ENCODE results near the gene OR13C5. TPM values are rescaled to one million over a fixed set of nuclear protein-coding genes. Genes with fewer than 3 reads are reported as not detected.

OR13C5 gene
- total RNA-seq, 1 experiment from 2014 or later: not detected

DNA sequence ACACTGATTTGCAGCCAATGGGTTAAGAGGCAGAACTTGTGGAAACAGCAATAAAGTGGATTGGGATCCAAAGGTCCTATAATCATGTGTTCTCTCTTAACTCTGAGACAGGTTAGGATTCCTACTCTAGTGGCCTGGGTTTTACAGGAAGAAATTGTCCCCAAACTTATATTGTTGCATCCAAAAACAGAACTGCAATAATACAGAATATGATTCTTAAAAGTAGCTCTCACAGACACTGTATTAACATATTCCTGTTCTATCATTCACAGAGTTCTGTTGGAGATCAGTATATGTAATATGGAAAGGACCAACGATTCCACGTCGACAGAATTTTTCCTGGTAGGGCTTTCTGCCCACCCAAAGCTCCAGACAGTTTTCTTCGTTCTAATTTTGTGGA is 30.3 kb downstream of the OR13C5 start, which contains the start of gene OR13C8:
OR13C8 (plus strand) TSS at position 301 of the 400 bp plus-strand sequence; CDS start at position 301, 0 bp downstream.
- no TSS peak for BruUV-seq (replicated peaks)
- Histone ChIP-seq H3K36me3 (ENCODE audit: control insufficient read depth, insufficient read depth, low read length) (no peaks in the 10 kb centered on the region), H3K9me3 (peaks cover 10% of the 10 kb centered on the region; the same call in 1 of the 2 replicates), H3K4me1 (no peaks in the 10 kb centered on the region), H3K27me3 (replicated peaks; ENCODE audit: control insufficient read depth, insufficient read depth, low read length) (no peaks in the 10 kb centered on the region), H3K4me3 (ENCODE audit: low read depth, low read length) (no peak within 1 kb of the TSS)
- ChIA-PET CTCF (no interaction called here), POLR2A (no interaction called here)
- no peak for DNase-seq
- H3K27me3 Mint-ChIP-seq (ENCODE audit: insufficient read depth, unreplicated experiment): no peaks in the 10 kb centered on the region
- intact Hi-C loops (cut with micrococcal nuclease; ENCODE audit: unreplicated experiment): no loop called here
- no peak within 1 kb of the TSS for H3K27ac Mint-ChIP-seq (ENCODE audit: unreplicated experiment)
- H3K36me3 Mint-ChIP-seq (ENCODE audit: insufficient read depth, unreplicated experiment): no peaks in the 10 kb centered on the region
- H3K9me3 Mint-ChIP-seq (ENCODE audit: unreplicated experiment): peaks cover 19% of the 10 kb centered on the region
- H3K4me3 Mint-ChIP-seq (ENCODE audit: unreplicated experiment): no peak within 1 kb of the TSS
- no peaks in the 10 kb centered on the region for H3K4me1 Mint-ChIP-seq (ENCODE audit: low read depth, unreplicated experiment)
- no peak for TF ChIP-seq CTCF (IDR thresholded peaks at IDR 0.05; ENCODE audit: insufficient read depth in 1 of 2, low read depth in 1 of 2, low read length in 1 of 2, severe bottlenecking in 1 of 2, unreplicated experiment in 1 of 2)

- CTCF ChIA-PET: interaction anchor here (0.7 kb wide), 1 partner anchor 17 kb away, joined by 3 read pairs; no protein-coding TSS in a partner anchor
- no peaks in the 10 kb centered on the region for H3K4me1 ChIP-seq
- no TSS peak for BruUV-seq (replicated peaks)
- POLR2A ChIA-PET: no interaction called here
- no peaks in the 10 kb centered on the region for H3K27me3 ChIP-seq (replicated peaks; ENCODE audit: control insufficient read depth, insufficient read depth, low read length)
- no peak for DNase-seq
- Mint-ChIP-seq H3K4me3 (ENCODE audit: unreplicated experiment) (no peak overlapping the region), H3K9me3 (ENCODE audit: unreplicated experiment) (peaks cover 3% of the 10 kb centered on the region), H3K27ac (ENCODE audit: unreplicated experiment) (no peak overlapping the region), H3K4me1 (ENCODE audit: low read depth, unreplicated experiment) (no peaks in the 10 kb centered on the region), H3K27me3 (ENCODE audit: insufficient read depth, unreplicated experiment) (no peaks in the 10 kb centered on the region), H3K36me3 (ENCODE audit: insufficient read depth, unreplicated experiment) (no peaks in the 10 kb centered on the region)
- H3K9me3 ChIP-seq: no peaks in the 10 kb centered on the region
- H3K4me3 ChIP-seq (ENCODE audit: low read depth, low read length): no peak overlapping the region
- intact Hi-C loops (cut with micrococcal nuclease; ENCODE audit: unreplicated experiment): no loop called here
- H3K36me3 ChIP-seq (ENCODE audit: control insufficient read depth, insufficient read depth, low read length): no peaks in the 10 kb centered on the region
- no peak for TF ChIP-seq CTCF (IDR thresholded peaks at IDR 0.05; ENCODE audit: insufficient read depth in 1 of 2, low read depth in 1 of 2, low read length in 1 of 2, severe bottlenecking in 1 of 2, unreplicated experiment in 1 of 2)
Measured at GRCh38 chr9:104564358-104564757, 34.9 kb downstream of the OR13C5 start.

DNA sequence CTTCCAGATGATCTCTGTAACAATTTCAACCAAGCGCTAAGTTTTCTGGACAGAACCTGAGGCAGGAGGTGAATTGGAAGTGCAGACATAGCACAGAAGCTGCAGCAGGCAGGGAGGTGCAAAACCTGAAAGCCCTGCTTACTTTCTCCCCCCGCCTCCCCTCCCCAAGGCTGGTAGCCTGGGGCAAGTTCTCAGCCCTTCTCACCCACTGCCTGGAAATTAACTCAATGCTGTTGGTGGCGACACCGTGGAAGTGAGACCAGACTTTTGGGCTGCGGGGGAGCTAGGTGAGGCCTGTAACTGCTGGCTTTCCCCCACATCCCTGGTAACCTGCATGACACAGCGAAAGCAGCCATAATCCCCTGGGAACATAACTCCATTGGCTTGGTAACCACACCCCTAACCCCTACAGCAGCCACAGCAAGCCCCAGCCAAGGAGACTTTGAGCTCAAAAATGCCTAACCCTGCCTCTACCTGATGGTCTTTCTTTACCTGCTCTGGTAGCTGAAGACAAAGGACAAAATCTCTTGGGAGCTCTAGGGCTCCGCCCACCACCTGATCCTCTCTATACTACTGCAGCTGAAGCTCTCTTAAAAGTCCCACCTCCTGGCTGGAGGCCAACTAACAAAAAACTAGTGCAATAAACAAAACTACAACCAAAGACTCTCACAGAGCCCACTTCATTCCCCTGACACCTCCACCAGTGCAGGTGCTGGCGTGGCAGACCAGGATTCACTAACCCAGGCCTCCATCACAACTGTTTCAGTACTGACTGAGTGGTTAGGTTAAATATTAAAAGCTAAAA is 42.2 kb downstream of the OR13C5 start:
- Histone ChIP-seq H3K27me3 (replicated peaks; ENCODE audit: control insufficient read depth, insufficient read depth, low read length) (no peaks in the 10 kb centered on the region), H3K4me1 (no peaks in the 10 kb centered on the region), H3K4me3 (ENCODE audit: low read depth, low read length) (no peak overlapping the region), H3K36me3 (ENCODE audit: control insufficient read depth, insufficient read depth, low read length) (no peaks in the 10 kb centered on the region), H3K9me3 (no peaks in the 10 kb centered on the region; the same call in 1 of the 2 replicates)
- no TSS peak for BruUV-seq (replicated peaks)
- H3K27me3 Mint-ChIP-seq (ENCODE audit: insufficient read depth, unreplicated experiment): no peaks in the 10 kb centered on the region
- intact Hi-C loops (cut with micrococcal nuclease; ENCODE audit: unreplicated experiment): no loop called here
- no peak overlapping the region for H3K27ac Mint-ChIP-seq (ENCODE audit: unreplicated experiment)
- peaks cover 16% of the 10 kb centered on the region for H3K9me3 Mint-ChIP-seq (ENCODE audit: unreplicated experiment)
- ChIA-PET CTCF (no interaction called here), POLR2A (no interaction called here)
- TF ChIP-seq CTCF (IDR thresholded peaks at IDR 0.05; ENCODE audit: insufficient read depth in 1 of 2, low read depth in 1 of 2, low read length in 1 of 2, severe bottlenecking in 1 of 2, unreplicated experiment in 1 of 2): no peak
- H3K36me3 Mint-ChIP-seq (ENCODE audit: insufficient read depth, unreplicated experiment): no peaks in the 10 kb centered on the region
- no peaks in the 10 kb centered on the region for H3K4me1 Mint-ChIP-seq (ENCODE audit: low read depth, unreplicated experiment)
- peak; percentile 2 to 31 for DNase-seq
- H3K4me3 Mint-ChIP-seq (ENCODE audit: unreplicated experiment): no peak overlapping the region
